H4 (cell line): Measurements from ENCODE around the gene SLC43A1. TPM values are rescaled to one million over a fixed set of nuclear protein-coding genes. Genes with fewer than 3 reads are reported as not detected.
"Not testable (repeated sequence)": the region's sequence is repeated elsewhere in the genome, so short reads cannot be mapped to it uniquely, and the experiment has no call there.

Source experiments
- DNase-seq: peaks from one replicate; pipeline ENCODE4 v3.0.0-alpha.2; 2015; ENCODE audit warnings: low spot score
- total RNA-seq: library from RNA; depleted of rRNA; stranded (reverse); fragments of >200 nt; shearing (Covaris generic); gene quantifications from 2 replicates; pipeline ENCODE4 v1.2.3, GENCODE V29; 2014; rRNA removed

The SLC43A1 gene
- 3.5 and 6.0 TPM in 2 replicates for total RNA-seq

- no peak for DNase-seq
Observed at GRCh38 chr11:57515332-57516060, at the start of gene SLC43A1. TSS of gene SLC43A1 (minus strand) at chr11:57515702. CDS start at chr11:57514111, 1,591 bp downstream.

GRCh38 chr11:57562596-57562995 is 47.1 kb upstream of the SLC43A1 start:
- no peak for DNase-seq

- DNase-seq: no peak
Observed at GRCh38 chr11:57560146-57560545, 44.6 kb upstream of the SLC43A1 start.

- DNase-seq: no peak
Observed at GRCh38 chr11:57556041-57556440, 40.5 kb upstream of the SLC43A1 start.

GRCh38 chr11:57555393-57555792 is 39.9 kb upstream of the SLC43A1 start:
- DNase-seq: no peak

- DNase-seq: no peak
Observed at GRCh38 chr11:57552479-57552878, 37.0 kb upstream of the SLC43A1 start.

- no peak for DNase-seq
Observed at GRCh38 chr11:57551941-57552340, 36.4 kb upstream of the SLC43A1 start.

GRCh38 chr11:57549983-57550382 is 34.5 kb upstream of the SLC43A1 start:
- DNase-seq: no peak

GRCh38 chr11:57547854-57548377 is 32.4 kb upstream of the SLC43A1 start:
- DNase-seq: no peak

GRCh38 chr11:57546869-57547475 is 31.5 kb upstream of the SLC43A1 start:
- no peak for DNase-seq

GRCh38 chr11:57546451-57546850 is 30.9 kb upstream of the SLC43A1 start:
- DNase-seq: no peak

- DNase-seq: no peak
Observed at GRCh38 chr11:57545883-57546282, 30.4 kb upstream of the SLC43A1 start.

- no peak for DNase-seq
Observed at GRCh38 chr11:57544566-57544965, 29.1 kb upstream of the SLC43A1 start.

- DNase-seq: no peak
Observed at GRCh38 chr11:57543593-57543992, 28.1 kb upstream of the SLC43A1 start.

GRCh38 chr11:57542582-57542981 is 27.1 kb upstream of the SLC43A1 start:
- no peak for DNase-seq

GRCh38 chr11:57541169-57541568 is 25.7 kb upstream of the SLC43A1 start:
- no peak for DNase-seq

- DNase-seq: no peak
Observed at GRCh38 chr11:57539342-57539741, 23.8 kb upstream of the SLC43A1 start.

- no peak for DNase-seq
Observed at GRCh38 chr11:57536947-57537619, 21.6 kb upstream of the SLC43A1 start, which contains the start of gene SMTNL1. TSS of gene SMTNL1 (plus strand) at chr11:57537595. CDS start at chr11:57542643, 5,048 bp downstream.

GRCh38 chr11:57534449-57534848 is 18.9 kb upstream of the SLC43A1 start:
- DNase-seq: not testable (repeated sequence)

- DNase-seq: peak; percentile 96
Observed at GRCh38 chr11:57530596-57531507, 15.3 kb upstream of the SLC43A1 start, which contains the start of gene TIMM10. TSS of gene TIMM10 (minus strand) at chr11:57530754. CDS start at chr11:57530189, 565 bp downstream.

- no peak for DNase-seq
Observed at GRCh38 chr11:57530215-57530595, 14.7 kb upstream of the SLC43A1 start.
